HG03175 (cell line): Measurements from ENCODE around the gene NPDC1.
A peak's percentile ranks its signal among the peaks of the same experiment; 100 is the strongest.
"Not testable (repeated sequence)": the region's sequence is repeated elsewhere in the genome, so short reads cannot be mapped to it uniquely, and the experiment has no call there.

ENCODE experiments used
- ATAC-seq: cut with Tn5 transposase; IDR thresholded peaks from one replicate; pipeline ENCODE4 v1.9.1; 2021; ENCODE audit warnings: mild to moderate bottlenecking, moderate library complexity; ENCODE audit not compliant: unreplicated experiment

Gene NPDC1

DNA sequence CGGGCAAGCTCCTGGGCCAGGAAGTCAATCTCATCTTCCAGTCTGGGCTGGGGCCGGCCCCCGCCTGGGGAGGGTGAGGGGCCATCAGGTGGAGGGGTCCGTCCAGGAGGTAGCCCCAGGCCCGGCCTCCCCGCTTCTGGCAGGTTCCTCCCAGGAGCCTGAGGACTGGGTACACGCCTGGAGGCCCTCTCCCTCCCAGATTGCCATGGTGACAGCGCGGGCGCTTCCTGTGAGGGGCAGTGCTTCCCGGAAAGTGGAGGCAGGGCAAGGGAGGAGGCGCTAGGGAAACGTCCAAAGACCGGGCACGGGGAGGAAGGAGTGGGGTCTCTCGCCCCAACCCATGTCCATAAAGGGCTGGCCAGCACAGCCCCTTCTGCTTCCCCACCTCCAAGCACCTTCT lies 4.9 kb downstream of the NPDC1 start:
- no peak for ATAC-seq

DNA sequence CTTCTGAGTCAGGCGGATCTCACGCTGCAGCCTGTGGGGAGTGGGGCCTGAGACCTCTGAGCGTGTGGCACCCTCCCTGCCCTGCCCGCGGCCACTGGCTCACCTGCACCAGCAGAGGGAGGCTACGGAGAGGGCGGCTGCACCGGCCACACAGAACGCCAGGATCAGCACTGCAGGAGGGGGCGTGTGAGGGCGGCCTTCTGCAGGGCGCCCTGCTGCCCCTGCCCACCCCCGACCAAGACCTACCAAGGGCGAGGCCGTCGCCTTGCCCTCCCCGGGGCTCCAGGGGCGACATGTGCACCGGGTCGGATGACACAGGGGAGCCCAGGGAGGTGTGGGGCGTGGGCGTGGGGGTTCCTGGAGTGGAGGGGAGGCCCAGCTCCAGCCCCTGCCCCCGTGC lies 5.4 kb downstream of the NPDC1 start:
- ATAC-seq, result no peak

DNA sequence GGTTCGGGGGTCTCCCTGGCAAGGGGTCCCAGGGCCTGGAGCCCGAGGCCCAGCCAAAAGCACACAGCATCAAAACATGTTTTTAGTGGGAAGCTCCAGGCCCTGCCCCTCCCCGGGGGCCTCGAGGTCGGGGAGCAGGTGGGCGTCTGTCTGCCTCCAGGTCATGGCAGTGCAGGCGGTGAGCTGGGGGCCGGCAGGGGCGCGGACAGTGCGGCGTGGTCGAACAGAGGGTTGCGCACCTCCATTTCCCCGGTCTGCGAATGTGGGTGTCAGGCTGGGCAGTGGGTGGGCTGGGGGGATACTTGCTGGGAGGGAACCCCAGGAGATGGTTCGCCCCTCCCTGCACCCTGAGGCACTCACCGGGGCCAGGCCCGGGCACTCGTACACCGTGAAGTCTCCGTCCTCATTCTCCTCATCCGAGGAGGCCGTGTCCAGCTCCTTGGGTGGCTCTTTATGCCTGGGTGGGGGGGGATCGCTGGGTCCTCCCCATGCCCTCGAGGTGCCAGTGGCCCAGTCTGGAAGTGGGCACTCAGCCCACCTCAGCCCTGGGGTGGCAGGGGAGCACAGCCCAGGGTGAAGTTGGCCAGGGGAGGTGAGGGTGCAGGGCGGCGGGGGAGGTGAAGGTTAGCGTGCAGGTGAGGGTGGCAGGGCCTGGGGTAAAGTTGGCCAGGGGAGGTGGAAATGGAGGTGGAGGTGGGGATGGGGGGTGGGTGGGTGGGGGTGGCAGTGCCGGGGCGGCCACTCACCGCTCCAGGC lies 6.2 kb downstream of the NPDC1 start:
- ATAC-seq, result no peak

DNA sequence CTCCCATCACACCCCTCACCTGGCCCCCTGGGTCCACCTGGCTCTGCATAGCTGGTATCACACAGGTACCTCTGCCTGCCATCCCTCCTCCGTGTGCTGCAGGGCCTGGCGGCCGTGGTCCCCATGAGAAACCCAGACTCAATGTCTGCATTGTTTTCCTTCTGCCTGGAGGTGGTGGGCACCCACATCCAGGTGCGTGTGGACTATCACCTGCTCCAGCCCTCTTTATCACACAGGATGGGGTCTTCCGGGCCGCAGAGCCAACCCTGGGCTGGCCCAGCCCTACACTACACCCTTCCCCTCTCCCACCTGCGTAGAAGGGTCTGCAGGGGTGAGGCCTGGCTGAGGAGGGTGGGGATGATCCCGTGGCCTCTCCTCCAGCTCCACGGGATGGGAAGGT lies 7.1 kb downstream of the NPDC1 start:
- no peak for ATAC-seq

DNA sequence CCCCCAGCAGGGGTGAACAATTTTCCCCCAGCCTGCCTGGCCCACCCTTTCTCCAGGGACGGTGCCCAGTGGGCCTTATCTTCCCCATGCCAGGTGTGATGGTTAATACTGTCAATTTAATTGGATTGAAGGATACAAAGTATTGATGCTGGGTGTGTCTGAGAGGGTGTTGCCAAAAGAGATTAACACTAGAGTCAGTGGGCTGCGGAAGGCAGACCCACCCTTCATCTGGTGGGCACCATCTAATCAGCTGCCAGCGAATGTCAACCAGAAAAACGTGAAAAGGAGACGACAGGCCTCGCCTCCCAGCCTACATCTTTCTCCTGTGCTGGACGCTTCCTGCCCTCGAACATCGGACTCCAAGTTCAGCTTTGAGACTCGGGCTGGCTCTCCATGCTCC lies 8.5 kb downstream of the NPDC1 start:
- ATAC-seq, result no peak

DNA sequence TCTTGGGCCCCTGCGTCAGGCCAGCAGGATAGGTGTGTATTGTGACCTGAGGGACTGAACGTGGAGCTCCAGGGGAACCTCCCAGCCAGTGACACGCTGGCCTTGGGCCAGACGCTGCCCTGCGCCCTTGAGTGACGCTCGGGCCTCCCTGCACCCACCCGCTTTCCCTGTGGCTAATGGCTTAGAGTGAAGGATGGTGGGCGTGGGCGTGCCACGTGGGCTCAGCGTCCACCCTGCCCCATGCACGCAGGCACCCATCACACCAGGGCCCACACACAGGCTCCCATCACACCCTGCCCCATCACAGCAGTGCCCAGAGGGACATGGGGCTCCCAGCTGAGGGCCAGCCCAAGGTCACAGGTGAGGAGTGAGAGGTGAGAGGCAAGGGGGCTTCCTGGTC lies 8.9 kb downstream of the NPDC1 start:
- ATAC-seq, result no peak

DNA sequence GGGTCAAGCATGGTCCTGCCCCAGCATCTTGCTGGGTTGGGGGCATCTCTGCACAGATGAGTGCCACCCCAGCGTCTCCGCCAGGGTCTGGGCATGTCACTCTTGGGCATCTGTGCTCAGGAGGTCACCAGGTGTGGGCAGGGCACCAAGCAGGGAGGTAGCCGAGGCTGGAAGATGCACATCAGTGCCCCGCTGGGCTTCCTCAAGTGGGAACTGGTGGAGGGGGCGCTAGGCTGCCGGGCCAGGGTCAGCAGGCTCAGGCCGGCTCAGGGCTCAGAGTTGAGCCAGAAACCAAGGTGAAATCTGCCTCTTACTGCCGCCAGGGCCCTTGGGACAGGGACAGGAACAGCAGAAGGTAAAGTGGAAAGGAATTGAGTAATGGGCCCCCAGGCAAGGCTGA lies 10.0 kb downstream of the NPDC1 start:
- ATAC-seq, result no peak

DNA sequence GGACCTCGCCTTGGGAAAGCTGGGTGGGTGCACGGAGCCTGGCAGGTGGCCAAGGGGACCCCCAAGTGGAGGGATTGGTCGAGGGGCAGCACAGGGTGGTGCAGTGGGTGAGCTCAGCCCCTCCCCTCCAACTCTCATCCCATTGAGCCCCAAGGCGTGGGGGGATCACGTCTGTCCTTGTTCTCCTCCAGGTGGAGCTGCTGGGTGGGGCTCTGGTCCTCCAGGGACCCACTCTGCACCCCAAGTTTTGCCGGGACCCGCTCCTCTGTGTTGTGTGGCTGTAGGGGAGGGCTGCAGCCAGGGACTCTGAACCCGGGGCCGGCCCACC lies 10.5 kb downstream of the NPDC1 start:
- ATAC-seq, result no peak

DNA sequence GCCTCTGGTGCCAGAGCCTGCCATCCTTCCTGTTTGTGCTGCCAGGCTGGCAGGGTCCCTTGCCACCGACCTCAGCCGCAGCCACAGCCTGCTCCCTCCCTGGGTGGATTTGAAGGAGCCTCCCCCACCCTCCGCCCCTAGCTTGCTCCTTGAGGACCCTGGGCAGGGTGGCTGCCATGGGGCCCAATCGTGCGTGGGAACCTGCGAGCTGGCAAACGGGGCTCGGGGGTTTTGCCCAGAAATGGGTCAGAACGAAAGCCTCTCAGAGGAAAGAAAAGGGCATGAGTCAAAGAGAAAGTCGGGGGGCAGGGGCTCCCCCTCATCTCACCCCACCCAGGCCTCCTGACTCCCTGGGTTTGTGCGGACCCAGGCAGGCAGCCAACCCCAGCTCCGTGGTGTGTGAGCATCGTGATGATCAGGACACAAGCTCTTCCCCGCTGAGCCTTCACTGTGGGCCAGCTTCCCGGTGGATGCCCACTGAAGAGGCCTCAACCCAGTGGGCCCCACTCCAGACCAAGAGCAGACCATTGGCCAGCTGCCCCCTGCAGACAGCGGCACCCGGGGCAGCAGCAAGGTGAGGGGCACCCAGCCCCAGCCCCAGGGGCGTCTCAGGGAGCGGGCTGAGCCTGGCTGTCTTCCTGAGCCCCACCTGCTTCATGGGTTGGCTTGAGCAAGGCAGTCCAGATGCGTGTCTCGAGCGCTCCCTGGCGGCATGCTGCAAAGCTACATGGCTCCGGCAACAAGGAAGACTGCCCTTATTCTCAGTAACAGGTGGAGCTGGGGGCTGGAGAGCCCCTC lies 11.1 kb downstream of the NPDC1 start:
- peak; percentile 60 for ATAC-seq

DNA sequence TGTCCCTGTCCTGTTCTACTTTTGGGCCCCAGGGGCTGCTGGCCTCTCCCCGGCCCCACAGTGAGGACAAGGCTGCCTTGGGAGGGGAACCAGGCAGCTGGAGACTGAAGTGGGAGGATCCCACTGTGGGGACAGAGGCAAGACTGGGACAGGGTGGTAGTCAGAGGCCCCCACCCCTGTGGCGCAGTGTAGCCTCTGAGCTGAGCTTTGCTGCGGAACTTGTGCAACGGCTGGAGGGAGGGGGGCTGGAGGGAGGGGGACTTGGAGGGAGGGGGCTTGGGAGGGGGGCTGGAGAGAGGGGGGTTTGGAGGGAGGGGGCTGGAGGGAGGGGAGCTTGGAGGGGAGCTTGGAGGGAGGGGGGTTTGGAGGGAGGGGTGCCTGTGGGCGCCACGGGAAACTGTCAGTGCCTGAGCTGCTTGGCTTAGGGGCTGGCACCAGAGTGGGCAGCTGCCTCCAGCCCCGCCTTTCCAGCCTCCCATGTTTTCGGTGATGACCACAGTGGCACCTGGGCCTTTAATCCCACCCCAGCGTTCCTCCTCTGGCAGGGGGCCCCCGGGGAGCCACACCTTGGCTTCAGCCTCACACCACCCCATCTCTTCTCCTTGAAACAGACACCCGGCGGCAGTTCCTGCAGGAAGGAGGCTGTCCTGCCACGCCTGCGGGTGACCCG lies 11.8 kb downstream of the NPDC1 start:
- ATAC-seq, result no peak

DNA sequence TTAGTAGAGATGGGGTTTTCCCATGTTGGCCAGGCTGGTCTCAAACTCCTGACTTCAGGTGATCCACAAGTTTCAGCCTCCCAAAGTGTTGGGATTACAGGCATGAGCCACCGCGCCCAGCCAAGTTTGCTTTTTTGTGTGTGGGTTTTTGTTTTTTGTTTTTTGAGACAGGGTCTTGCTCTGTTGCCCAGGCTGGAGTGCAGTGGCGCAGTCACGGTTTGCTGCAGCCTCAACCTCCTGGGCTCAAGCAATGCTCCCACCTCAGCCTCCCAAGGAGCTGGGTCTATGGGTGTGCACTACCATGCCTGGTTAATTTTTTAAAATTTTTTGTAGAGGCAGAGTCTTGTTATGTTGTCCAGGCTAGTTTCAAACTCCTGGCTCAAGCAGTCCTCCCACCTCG lies 12.5 kb downstream of the NPDC1 start:
- ATAC-seq, result not testable (repeated sequence)

DNA sequence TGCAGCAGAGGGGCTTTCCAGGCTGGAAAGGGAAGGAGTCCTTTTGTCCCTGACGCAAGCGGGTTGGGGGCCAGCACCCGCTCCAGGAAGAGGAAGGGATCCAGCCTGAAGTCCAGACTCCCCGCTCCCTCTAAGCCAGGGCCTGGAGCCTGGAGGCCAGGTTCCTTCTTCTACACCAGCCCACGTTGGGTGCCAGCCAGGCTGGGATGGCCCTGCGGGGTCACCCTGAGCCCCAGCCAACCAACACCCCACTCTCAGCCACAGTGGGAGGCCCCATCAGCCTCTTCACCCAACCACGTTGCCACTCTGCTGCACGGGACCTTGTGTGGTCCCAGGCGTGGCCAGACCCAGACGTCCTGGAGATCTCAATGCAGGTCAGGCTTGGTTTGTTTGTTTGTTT lies 13.1 kb downstream of the NPDC1 start:
- ATAC-seq, result no peak

DNA sequence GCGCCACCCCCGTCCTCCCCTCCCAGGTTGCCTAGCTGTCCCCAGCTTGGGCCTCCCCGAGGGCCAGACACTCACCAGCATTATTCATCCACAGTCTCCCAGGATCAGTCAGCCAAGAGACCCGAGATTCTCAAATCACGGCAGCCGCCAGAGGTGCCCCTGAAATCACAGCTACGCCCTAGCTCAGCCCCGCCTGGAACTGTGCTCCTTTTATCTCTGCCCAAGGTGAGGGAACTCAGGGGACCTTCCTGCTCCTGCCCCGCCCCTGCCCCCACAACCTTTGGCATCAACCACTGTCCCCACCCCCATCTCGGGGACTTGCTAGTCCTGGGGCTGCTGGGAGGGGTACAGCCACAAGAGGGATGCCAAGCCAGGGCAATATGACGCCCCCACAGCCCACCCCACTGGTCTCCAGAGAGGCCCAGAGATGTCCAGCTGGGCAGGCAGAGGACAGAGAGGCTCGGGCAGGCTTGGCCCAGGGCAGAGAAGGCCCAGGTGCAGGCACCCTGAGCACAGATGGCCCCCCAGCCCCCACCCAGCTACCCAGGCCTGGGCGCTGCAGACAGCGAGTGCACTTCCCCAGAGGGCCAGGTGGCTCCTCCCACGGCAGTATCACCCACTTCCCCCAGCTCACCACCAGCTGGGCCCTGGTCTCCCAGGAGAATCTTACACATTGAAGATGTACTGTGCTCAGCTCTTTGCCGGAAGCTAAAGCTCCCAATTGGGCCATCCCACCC lies 13.9 kb downstream of the NPDC1 start, which contains the start of gene FUT7:
FUT7 (minus strand) TSS at position 185 of the 737 bp plus-strand sequence; CDS start at position 88, 97 bp downstream.
- ATAC-seq, result no peak

DNA sequence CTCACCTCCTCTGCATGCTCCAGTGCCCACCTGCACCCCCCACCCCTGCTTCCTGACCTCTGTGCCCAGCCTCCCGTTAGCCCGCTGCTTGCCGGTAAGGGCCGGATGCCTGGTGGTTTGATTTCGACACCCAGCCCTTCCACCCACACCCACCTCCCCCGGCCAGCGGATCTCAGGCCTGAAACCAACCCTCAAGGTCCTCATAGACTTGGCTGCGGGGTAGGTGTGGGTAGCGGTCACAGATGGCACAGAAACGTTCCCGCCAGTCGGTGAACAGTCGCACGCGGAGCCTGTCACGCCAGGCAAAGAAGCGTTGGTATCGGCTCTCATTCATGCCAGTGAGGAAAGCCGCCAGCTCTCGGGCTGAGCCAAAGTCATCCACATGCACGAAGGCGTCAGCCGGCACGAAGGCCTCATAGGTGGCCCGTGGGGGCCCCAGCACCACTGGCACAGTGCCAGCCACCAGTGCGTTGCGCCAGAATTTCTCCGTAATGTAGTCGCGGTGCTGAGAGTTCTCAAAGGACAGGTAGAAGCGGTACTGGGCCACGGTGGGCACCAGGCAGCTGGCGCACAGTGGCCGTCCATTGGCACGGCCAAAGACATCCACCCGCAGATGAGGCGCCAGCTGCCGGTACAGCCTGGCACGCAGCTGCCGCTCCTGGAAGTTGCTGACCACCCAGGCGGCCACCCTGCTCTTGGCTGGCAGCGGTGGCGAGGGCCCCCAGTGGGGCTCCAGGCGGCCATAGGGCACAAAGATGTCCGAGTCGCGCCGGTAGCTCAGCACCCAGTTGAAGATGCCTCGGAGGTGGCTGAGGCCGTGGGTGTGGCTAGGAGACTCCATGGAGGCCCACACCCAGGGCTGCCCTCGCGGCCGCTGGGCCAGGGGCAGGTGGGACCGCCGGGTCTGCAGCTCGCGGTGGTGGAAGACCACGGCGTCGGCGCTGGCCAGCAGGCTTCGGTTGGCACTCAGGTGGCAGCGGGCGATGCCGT lies 15.1 kb downstream of the NPDC1 start:
- ATAC-seq, result peak; percentile 19

DNA sequence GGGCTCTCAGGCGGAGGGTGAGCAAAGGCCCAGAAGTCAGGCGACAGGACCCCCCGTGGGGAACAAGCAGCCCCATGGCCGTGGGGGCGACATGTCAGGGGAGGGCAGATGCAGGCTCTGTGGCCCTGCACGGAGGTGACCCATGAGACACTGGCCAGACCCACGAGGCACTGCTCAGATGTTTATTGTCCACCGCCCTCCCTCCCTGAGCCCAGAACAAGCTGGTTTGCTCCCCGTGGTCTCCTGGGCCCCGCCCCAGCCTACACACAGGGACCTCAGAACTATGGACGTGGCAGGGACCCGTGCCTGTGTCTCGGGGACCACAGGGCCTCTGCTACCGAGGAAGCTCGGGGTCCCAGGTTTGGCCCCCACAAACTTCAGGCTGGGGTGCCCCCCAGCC lies 16.0 kb downstream of the NPDC1 start:
- ATAC-seq, result no peak

DNA sequence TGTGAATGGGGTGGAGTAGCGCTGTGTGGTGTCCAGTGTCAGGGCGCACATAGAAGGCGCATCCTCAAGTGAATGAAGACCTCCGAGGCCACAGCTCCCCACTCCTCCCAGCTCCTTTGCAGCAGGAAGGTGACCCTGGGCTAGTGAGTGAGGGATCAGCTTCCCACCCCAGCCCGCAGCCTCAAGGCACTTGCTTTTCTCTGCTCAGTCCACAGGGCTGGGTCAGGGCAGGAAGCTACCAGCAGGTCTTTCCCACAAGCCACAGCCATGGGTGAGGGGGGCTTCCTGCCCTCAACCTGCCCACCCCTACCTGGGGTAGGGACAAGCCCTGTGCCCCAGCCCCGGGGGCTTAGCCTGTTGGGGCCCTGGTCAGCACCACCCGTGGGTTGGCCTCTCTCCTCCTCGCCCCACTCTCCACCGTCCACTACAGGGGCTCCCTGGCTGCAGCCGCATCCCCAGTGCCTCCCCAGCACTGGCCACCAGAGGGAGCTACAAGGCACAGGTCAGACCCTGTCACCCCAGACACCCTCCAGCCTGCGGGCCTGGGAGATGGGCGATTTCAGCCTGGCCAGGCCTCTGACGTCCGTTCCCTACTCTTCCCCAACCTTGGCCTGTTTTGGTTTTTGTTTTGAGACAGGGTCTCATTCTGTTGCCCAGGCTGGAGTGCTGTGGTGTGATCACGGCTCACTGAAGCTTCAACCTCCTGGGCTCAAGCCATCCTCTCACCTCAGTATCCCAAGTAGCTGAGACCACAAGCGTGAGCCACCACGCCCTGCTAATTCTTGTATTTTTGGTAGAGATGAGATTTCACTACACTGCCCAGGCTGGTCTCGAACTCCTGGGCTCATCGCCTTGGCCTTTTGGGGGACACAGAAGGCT lies 16.7 kb downstream of the NPDC1 start:
- ATAC-seq, result peak; percentile 27

DNA sequence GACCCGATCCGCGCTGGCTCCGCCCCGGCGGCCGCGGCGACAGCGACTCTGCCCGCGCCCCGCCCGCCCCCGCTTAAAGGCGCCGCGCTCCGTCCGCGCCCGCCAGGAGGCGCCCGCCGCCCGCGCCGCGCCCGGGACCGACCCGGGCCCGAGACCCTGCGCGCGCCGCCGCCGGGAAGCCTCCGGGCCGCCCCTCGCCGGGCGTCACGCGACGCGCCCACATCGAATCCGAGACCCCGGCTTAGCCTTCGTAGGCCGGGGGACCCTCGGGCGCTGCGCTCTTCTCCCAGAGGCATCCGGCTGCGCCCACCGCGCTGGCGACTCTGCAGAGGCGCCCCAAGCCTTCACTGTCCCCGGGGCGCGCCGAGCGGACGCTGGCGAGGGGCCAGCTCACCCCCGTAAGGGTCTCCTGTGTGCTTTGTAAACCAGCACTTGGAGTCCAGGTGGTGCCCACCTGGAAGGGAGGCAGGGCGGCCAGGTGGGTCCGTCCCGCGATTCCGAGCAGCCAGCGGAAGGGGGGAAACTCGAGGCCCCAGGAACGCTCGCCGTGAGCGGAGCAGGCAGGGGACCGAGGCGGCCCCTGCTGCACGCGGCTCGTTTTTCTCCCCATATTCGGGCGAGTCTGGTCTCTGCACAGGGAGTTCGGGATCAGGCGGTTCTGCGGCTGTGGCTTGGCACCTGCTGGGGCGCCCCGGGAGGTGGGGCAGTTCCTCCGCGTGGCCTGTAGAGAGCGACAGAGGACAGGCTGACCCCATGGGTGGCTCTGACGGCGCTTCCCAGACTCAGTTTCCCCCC lies 17.5 kb downstream of the NPDC1 start:
- ATAC-seq, result peak; percentile 40
